Stimulated activated CD8-positive, alpha-beta memory T cell treated with anti-CD3 and anti-CD28 coated beads, Interleukin-2, amount 100 ng/mL, for 48 hours (primary cell): Measurements from ENCODE around the gene SEZ6.

Source experiments
- DNase-seq, 2 donors: peaks; one replicate each; pipeline ENCODE4 v3.0.0-alpha.2; 2020; ENCODE audit warnings: low read depth in 2 of 2

The SEZ6 gene

GRCh38 chr17:29037739-29038084, 31.9 kb upstream of the SEZ6 start:
- no peak for DNase-seq

- no peak for DNase-seq
These were observed 30.8 kb upstream of the SEZ6 start for GRCh38 chr17:29036584-29036983.

GRCh38 chr17:29034510-29034909, 28.7 kb upstream of the SEZ6 start:
- no peak for DNase-seq

GRCh38 chr17:29032857-29033197, 27.0 kb upstream of the SEZ6 start:
- DNase-seq, result no peak

GRCh38 chr17:29032013-29032856, 26.4 kb upstream of the SEZ6 start:
- no peak for DNase-seq

GRCh38 chr17:29031488-29031887, 25.7 kb upstream of the SEZ6 start:
- DNase-seq, result no peak

GRCh38 chr17:29024316-29024952, 18.6 kb upstream of the SEZ6 start:
- no peak for DNase-seq

GRCh38 chr17:29022074-29022473, 16.2 kb upstream of the SEZ6 start:
- no peak for DNase-seq

- no peak for DNase-seq
These were observed 15.4 kb upstream of the SEZ6 start for GRCh38 chr17:29021226-29021625.

- no peak for DNase-seq
These were observed 14.7 kb upstream of the SEZ6 start for GRCh38 chr17:29020576-29020975.

- no peak for DNase-seq
These were observed 13.8 kb upstream of the SEZ6 start for GRCh38 chr17:29019475-29020181.

- DNase-seq, result no peak
These were observed 13.1 kb upstream of the SEZ6 start for GRCh38 chr17:29018788-29019474.

- no peak for DNase-seq
These were observed 10.7 kb upstream of the SEZ6 start for GRCh38 chr17:29016345-29017210.

- no peak for DNase-seq
These were observed 8.9 kb upstream of the SEZ6 start for GRCh38 chr17:29014716-29015115.

- DNase-seq, result no peak
These were observed 6.7 kb upstream of the SEZ6 start for GRCh38 chr17:29012535-29012934.

- DNase-seq, result no peak
These were observed 4.8 kb upstream of the SEZ6 start for GRCh38 chr17:29010586-29010985.

GRCh38 chr17:29010129-29010528, 4.3 kb upstream of the SEZ6 start:
- no peak for DNase-seq

GRCh38 chr17:29008591-29008990, 2.8 kb upstream of the SEZ6 start:
- DNase-seq, result no peak

GRCh38 chr17:29007860-29008455, 2.1 kb upstream of the SEZ6 start:
- no peak for DNase-seq

GRCh38 chr17:29007456-29007855, 1.6 kb upstream of the SEZ6 start:
- no peak for DNase-seq

GRCh38 chr17:29004081-29004692, 1.6 kb downstream of the SEZ6 start:
- no peak for DNase-seq
